HT-29 (cell line): Measurements from ENCODE around the gene WDR93. TPM values are rescaled to one million over a fixed set of nuclear protein-coding genes. Genes with fewer than 3 reads are reported as not detected.
"Not testable (repeated sequence)": the region's sequence is repeated elsewhere in the genome, so short reads cannot be mapped to it uniquely, and the experiment has no call there.

ENCODE experiments used
- DNase-seq: peaks from one replicate; pipeline ENCODE4 v3.0.0-alpha.2; 2015; ENCODE audit warnings: low spot score
- total RNA-seq: library from RNA; depleted of rRNA; stranded (reverse); fragments of >200 nt; shearing (Covaris generic); gene quantifications from 2 replicates; pipeline ENCODE4 v1.2.3, GENCODE V29; 2014

The WDR93 gene
- total RNA-seq, 1 experiment from 2014 or later: 0.61 TPM

DNA sequence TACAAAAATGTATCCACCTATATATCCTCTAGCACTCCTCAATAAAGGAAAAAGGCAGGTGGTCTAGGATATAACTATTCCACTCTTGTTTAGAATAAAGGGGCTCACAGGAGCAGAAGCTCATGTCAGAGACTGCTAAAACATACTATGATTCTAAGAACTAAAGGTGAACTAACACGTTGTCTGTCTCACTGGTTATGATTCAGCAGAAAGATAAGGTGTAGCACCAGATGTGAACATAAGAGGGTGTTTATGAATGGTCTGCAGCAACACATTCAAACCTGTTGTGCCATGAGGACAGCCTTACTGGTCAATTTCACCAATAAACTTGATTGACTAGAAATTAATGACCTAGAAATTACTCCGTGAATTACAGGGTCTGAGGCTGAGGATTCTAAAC is 4.6 kb upstream of the WDR93 start:
- DNase-seq: peak; percentile 34

DNA sequence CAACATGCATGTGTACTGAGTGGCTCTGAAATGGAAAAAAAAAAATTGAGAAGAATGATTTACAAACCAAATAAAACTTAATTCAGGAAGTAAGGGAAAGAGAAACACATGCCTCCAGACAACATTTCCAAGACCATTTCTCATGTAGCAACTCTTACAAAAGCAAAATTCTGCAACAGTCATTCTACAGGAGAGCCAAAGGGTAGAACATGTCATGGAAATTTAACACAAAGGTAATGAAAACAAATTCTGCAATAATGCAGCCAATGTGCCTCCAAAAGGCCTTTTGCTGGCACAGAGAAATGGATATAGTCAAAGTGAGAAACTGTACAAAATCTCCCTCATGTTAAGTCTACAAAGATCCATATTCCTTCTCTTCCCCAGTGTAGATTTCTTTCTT is 4.1 kb upstream of the WDR93 start:
- no peak for DNase-seq

DNA sequence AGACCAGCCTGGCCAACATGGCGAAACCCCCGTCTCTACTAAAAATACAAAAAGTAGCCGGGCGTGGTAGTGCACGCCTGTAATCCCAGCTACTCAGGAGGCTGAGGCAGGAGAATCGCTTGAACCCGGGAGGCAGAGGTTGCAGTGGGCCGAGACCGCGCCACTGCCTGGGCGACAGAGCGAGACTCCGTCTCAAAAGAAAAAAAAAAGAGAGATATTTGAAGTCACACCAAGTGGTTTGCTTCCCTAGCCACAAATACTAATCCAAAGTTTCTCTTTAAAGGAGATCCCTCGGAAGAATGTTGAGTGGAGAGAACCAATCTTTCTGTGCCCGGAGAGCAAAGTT is 708 bp upstream of the WDR93 start:
- DNase-seq: not testable (repeated sequence)

DNA sequence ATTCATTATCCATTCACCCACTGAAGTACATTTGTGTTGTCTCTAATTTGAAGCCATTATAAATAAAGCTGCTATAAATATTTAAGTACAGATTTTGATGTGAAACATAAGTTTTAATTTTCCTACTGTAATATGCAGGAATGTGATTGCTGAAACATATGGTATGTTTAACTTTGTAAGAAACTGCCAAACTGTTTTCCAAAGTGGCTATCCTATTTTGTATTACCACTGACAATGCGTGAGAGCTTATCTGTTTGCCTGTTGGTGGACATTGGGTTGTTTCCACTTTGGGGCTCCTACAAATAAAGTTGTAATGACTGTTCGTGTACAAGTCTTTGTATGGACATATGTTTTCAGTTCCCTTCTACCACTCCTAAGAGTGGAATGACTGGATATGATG is 2.5 kb downstream of the WDR93 start:
- DNase-seq: no peak

DNA sequence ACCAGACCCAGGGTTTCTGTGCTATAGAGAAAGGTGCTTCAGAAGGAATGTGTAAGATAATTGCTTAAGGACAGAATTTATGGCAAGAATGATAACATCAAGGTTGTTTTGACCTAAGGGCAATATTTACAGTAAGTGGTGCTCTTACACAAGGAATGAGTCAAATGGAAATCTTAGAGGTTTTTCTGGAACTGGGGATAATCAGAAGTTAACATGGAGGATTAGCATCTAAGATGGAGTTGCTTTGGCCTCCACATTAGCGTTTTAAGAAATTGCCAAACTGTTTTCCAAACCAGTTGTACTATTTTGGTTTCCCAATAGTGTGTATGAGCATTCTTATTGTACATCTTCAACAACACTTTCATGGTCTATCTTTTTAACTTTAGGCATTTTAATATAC is 3.1 kb downstream of the WDR93 start:
- no peak for DNase-seq

DNA sequence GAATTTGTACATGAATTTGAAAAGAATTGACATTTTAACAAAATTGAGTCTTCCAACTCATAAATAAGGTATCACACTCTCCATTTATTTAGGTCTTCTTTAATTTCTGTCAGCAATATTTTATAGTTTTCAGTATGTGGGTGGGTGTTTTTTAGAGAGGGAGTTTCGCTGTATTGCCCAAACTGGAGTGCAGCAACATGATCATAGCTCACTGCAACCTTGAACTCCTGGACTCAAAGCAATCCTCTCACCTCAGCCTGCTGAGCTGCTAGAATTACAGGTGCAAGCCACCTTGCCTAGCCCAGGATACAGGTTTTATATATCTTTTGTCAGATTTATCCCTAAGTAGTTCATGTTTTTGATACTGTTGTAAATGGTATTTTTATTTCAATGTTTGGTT is 4.6 kb downstream of the WDR93 start:
- no peak for DNase-seq

DNA sequence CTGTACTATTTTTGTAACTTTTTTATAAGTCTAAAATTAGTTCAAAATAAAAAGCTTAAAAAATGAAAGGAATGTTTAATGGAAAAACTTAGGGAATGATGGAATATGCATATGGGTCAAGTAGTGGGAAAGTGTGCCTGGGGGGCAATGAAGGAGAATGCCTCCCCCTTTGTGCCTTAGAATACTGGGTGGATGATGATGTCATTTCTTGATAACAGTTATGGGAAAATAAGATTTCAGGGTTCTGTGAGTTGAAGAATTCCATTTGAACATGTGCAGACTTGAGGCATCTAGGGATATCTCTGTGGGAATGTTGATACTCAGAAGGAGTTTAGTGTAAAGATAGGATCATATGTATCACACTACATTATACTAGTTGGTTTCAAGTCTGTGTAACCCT is 13.8 kb downstream of the WDR93 start:
- DNase-seq: no peak

DNA sequence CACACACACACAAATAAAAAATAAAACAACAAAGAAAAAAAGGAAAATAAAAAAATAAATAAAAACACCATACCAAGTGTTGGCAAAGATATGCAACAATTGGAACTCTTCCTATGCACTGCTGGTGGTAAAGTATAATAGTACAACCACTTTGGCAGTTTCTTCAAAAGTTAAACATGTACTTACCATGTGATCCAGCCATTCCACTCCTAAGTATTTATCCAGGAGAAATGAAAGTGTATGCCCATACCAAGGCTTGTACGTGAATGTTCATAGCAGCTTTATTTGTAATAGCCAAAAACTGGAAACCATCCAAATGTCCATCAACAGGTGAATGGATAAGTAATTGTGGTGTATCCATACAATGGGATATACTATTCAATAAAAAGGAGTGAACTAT is 17.0 kb downstream of the WDR93 start:
- no peak for DNase-seq

DNA sequence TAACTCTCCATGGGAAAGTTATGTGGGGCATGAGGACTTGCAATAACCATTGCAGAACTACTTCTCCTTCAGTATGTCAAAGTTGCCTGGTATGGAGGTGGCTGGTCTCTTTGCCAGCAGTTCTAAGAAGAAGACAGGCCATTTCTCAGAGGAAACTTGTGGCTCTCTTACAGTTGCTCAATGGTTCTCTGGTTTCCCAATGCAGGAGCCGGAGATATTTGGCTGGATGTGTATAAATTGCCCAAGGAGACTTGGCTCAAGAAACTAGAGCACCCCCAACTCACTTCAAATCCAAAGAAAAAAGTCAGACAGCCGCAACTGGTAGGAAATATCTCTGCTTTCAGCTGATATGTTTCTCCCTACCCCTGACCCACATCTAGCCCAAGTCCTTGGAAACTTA is 24.2 kb downstream of the WDR93 start:
- DNase-seq: no peak

DNA sequence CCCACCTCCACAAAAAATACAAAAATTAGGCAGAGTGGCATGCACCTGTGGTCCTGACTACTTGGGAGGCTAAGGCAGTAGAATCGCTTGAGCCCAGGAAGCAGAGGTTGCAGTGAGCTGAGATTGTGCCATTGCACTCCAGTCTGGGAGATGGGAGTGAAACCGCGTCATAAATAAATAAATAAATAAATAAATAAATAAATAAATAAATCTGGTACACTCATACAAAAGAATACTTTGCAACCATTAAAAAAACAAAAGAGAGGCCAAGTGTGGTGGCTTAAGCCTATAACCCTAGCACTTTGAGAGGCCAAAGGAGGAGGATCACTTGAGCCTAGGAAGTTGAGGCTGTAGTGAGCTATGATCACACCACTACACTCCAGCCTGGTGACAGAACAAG is 32.4 kb downstream of the WDR93 start:
- DNase-seq: no peak

DNA sequence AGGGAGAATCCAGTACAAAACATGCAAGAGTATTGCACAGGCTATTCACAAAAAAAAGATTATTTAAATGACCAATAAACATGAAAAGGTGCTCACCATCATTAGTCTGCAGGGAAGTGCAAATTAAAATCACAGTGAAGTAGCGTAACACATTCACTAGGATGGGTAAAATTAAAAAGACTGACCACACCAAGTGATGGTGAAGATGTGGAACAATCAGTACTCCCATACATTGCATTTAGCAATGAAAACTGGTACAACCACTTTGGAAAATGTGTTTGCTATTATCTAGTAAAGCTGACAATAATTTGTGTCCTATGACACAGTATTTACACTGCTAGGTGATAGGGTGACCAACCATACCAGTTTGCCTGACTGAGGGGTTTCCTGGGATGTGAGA is 34.0 kb downstream of the WDR93 start:
- no peak for DNase-seq

DNA sequence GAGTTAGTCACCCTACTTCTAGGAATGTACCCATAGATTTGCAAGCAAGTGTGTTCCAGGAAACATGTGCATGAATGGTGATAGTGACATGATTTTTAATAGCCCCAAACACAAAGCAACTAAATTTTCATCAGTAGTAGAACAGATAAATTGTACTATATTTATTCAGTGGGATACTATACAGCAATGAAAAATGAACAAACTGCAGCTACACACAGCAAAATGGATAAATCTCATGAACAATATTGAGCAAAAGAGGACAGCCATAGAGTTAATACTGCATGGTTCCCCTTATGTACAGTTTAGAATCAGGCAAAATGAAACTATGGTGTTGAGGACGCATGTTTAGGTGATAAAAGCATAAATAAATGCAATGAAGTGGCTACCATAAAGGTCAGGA is 34.5 kb downstream of the WDR93 start:
- DNase-seq: no peak

DNA sequence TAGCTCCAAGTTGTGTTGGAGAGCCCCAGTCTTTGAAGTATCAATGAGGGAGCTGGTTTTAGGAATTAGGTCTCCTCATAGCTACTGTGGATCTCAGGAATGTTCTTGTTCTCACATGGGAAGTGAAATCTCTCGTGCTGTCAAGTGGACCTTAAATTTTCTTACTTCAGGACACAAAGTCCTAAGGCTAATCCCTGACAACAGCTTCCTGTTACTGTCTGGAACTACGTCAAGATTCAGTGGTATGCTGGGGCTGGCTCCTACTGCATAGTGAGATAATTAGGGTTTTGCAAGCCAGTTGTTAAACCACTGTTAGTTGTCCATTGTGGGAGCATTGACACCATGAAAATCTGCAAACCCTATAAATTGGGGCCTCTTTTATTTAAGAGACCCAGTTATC is 37.6 kb downstream of the WDR93 start:
- no peak for DNase-seq

DNA sequence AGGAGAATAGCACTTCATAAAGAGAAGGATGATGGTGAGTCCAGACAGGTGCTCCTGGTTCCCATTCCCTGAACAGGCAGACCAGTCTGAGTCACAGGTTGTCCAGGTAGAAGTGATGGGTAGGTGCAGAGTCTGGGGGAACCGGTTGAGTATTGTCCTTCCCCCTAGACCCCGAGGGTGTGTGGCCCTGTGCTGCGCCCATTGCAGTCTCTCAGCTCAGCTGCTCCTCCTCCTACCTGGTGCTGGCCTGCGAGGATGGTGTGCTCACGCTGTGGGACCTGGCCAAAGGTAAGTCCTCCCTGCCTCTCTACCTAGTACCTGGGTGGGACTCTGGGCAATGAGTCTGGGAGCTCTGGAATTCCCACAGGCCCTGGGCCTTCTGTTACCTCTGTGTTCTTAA is 40.7 kb downstream of the WDR93 start:
- DNase-seq: no peak

DNA sequence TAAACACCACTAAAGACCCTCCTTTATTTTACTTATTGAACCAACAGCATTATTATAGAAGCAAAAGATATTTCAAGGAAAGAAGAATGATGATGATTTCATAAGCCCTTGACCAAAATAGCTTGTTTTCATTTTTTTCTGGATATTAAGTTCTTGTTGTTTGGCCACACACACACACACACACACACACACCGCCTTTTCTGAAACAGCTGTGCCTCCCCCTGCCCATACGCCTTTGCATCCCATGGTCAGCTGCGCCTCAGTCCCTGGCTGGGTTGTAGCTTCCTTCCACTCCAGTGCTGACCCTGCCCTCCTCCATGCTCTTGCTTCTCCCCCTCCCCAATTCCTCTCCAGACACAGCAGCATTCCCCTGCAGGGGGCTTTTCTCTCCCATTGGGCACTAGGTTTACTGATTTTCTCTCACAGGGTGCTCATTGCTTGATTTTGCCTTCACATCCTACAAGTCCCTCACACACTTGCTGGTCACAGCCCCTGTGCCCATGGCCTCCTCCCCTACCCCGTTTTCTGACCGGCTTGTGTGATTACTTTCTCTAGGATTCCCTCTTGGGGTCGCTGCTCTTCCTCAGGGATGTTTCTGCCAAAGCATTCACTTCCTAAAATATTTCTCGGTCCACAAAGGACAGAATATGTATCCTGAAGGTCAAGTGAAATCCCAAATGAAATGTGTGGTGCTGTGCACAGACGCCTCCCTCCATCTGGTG is 42.0 kb downstream of the WDR93 start:
- no peak for DNase-seq

DNA sequence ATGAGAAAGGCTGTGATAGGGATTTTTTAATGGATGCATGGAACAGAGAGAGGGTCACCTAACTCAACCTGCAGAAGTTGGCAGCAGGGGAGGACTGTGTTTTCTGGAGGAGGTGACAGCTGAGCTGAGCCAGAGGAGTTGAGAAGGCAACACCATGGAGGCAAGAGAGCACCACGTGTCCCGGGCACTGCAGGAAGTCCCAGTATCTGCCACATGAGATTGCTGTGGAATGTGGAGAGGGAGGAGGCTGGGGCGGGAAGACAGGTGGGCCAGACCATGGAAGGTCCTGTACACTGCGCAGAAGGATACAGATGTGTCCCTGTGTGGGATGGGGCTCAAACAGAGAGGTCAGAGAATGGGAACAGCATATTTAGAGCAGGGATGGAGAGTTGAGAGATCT is 45.2 kb downstream of the WDR93 start:
- no peak for DNase-seq

DNA sequence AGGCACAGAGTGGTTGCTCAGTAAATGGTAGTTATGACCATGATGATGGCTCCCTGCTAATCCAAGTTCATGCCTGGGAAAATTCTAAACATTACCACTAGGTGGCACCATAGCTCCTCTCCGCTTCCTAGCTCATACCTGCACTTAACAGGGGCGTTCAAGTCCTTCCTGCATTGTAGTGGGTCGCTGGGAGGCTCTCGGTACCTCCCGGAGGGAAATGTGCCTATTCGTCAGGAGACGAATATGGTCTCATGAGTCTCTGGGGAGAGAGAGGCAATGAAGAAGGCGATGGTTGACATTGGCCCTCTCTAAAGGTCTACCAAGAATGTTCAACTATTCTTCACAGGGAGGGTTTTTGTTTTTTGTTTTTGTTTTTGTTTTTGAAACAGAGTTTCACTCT is 49.5 kb downstream of the WDR93 start:
- peak; percentile 93 for DNase-seq

DNA sequence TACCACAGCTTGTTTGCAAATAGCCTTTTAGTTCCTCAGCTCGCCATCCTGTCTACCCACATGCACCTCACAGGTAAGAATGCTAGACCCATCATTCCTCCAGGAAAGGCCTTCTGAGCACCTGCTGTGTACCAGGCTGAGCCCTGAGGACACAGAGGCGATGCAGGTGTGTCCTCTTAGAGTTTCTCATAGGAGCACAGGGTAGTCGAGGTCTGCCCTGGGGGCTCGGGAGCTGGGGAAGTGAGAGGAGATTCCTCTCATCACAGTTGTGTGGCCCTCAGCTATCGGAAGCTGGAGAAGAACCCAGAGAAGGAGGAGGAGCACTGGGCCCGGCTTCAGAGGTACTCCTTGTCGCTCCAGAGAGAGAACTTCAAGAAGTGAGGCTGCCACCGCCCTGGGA is 52.4 kb downstream of the WDR93 start:
- DNase-seq: no peak

DNA sequence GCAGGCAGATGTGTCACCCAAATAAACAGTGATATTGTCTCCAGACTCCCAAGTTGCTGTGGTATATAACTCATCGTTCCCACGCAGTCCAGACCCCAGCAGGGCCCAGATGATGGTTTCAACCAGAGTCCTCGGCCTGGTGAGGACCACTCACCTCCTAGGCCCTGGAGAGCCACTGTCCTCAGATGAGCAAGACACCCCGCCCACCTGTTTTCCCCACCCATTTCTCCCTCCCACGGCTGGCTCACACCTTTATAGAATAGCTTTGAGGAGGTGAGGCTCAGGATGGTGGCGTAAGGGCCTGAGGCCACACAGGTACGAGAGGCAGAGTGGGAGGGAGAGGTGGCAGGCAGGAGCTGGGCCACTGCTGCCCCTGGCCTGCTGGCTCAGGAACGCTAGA is 53.0 kb downstream of the WDR93 start:
- no peak for DNase-seq

DNA sequence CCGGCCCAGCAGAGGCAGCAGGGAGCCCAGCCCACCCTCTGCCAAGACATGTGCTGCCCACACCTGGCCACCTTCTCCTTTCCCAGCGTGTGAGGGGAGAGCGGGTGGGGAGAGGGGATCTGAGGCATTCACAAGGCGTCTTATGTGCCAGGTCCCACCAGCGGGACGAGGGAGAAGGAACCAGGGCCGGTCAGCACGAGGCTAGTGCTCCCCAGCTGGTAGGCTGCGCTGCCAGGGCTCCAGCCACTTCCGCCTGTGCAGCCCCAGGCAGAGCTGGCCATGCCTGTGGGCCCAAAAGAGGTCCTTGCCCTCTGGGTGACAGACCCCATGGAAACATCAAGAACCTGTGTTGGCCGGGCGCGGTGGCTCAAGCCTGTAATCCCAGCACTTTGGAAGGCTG is 54.5 kb downstream of the WDR93 start:
- DNase-seq: no peak

DNA sequence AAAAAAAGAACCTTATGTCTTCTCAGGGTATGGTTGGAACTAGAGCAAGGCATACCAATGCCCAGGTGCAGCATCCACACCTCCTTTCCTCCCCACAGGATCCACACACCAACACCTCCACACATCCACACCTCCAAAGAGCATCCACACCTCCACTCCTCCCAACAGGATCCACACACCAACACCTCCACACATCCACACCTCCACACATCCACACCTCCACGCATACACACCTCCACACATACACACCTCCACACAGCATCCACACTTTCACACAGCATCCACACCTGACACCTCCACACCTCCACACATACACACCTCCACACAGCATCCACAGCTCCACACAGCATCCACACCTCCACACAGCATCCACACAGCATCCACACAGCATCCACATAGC is 55.2 kb downstream of the WDR93 start:
- no peak for DNase-seq

DNA sequence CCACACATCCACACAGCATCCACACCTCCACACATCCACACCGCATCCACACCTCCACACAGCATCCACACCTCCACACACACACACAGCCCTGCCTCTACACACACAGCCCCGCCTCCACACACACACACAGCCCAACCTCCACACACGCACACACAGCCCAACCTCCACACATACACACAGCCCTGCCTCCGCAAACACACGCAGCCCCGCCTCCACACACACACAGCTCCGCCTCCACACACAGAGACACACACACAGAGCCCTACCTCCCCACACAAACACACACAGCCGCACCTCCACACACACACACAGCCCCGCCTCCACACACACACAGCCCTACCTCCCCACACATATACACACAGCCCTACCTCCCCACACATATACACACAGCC is 55.8 kb downstream of the WDR93 start:
- DNase-seq: no peak

DNA sequence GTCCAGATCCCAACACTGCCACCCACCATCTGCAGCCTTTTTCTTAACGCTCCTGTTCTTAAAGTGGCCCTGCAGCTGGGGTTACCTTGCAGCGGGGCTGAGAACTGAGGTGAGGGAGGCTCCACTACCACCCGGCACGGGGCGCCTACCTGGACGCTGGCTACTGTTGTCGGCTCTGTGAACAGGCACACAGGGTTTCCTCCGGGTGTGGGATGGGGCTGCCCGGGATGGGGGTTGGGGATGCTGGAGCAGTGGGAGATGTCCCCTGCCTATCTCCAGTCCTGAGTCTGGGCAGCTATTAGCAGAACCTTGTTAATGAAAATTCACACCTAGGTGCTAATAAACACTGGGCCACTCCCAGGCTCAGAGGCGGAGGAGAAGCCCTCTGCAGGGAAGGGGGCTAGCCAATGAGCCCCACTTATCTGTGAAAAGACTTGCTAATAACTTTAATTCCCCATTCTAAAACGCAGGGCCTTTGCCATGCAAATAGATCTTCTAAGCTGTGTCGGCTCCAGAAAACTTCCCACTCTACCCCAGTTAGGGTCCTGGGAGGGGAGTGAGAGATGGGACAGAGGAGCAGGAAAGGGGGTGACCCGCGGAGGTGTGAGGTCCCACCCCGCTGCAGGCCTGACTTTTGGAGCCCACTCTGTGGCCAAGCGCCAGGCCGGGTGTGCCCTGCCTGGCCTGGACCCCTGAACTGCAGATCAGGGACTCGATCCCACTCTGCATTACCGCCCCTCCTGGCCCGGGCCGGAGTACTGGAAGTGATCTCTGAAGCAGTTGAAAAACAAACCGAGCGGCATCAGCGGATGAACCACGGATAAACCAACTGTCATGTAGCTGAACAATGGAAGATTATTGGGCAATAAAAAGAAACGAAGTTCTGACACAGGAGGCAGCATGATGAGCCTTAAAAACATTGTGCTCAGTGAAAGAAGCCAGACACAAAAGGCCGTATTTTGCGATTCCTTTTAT is 57.4 kb downstream of the WDR93 start:
- DNase-seq: no peak
